Psoas muscle (tissue), 8 donors: ENCODE measurements around the gene SLC49A4. TPM values are rescaled to one million over a fixed set of nuclear protein-coding genes. Genes with fewer than 3 reads are reported as not detected.

Experiments used
- ATAC-seq, 4 donors: fragments of 200-7000 bp; cut with Tn5 transposase; one replicate each; pipeline ENCODE4 v1.9.1; 2020; ENCODE audit warnings: moderate library complexity in 3 of 4, mild to moderate bottlenecking in 2 of 4
- DNase-seq, 2 donors: peaks; one replicate each; pipeline ENCODE4 v3.0.0-alpha.2; 2020
- H3K27ac ChIP-seq: fragments of 200-600 bp; one replicate; pipeline ENCODE4 v1.8.0; 2022
- H3K27me3 ChIP-seq, 3 donors: fragments of 200-600 bp in 1 of 3; one replicate each; pipeline versions ENCODE4 v1.6.1 to v1.8.0; 2013 to 2022; ENCODE audit warnings: low read length in 2 of 3, mild to moderate bottlenecking in 2 of 3, moderate library complexity in 1 of 3; ENCODE audit not compliant: insufficient read depth in 3 of 3
- H3K36me3 ChIP-seq, 2 donors: fragments of 200-600 bp in 1 of 2; one replicate each; pipeline versions ENCODE4 v1.6.1 to v1.8.0; 2013 to 2022; ENCODE audit warnings: low read depth in 1 of 2, mild to moderate bottlenecking in 1 of 2, moderate library complexity in 1 of 2; ENCODE audit not compliant: insufficient read depth in 1 of 2
- H3K4me1 ChIP-seq: fragments of 200-600 bp; one replicate; pipeline ENCODE4 v1.8.0; 2022
- H3K4me3 ChIP-seq: fragments of 200-600 bp; one replicate; pipeline ENCODE4 v1.8.0; 2022; ENCODE audit warnings: mild to moderate bottlenecking
- H3K9me3 ChIP-seq: fragments of 200-600 bp; one replicate; pipeline ENCODE4 v1.8.0; 2022
- WGBS, 3 donors: extraction: QIAGEN DNeasy Blood & Tissue Kit; methylation state at CpG; one replicate each; pipeline versions ENCODE4 v1.1.6 to v1.1.7; 2013; 5-methylcytosine and 5-hydroxymethylcytosine counted together
- intact Hi-C, 2 donors: fragments of 100-400 bp; cut with DNase I; formaldehyde crosslinking; loops; one replicate each; pipeline versions ENCODE4 v1.11.0 to v1.14.2; 2022
- polyA plus RNA-seq, 3 donors: library from polyadenylated mRNA; stranded (reverse); fragments of 200-250 nt; gene quantifications; one replicate each; pipeline ENCODE4 v1.2.3, GENCODE V29; 2013
- total RNA-seq, 4 donors: library from RNA; stranded (reverse); fragmentation: NEBNext Ultra II Directional in 2 of 4; extraction: Animal tissue kit (Norgen Biotek cat#: 25700) in 2 of 4; gene quantifications; one replicate each; pipeline versions ENCODE4 v1.2.1 to v1.2.4, GENCODE V29; 2021 to 2023
- TF ChIP-seq, protein P1 (sequence below): fragments of 200-600 bp; IDR thresholded peaks from one replicate; pipeline ENCODE4 v1.8.0; 2022; ENCODE audit warnings: antibody characterized with exemption
- donor health status: healthy with polysubstance abuse.
- donor health status: DM: no; HTN: no; CAD: no; lungs with moderate emphysema.
- donor health status: Bipolar disorder and iron deficiency.
- donor health status: healthy.
- donor health status: DM: yes; HTN: yes; CAD: no.
- donor health status: DM: no; HTN: no; CAD: no.
- donor health status: DM: no; HTN: no; CAD: no.
- donor health status: DM: yes; HTN: yes; CAD: no.

Gene SLC49A4
- total and polyA plus RNA-seq, 7 donors: 12.5 to 44.2 (median 21.8) TPM

DNA sequence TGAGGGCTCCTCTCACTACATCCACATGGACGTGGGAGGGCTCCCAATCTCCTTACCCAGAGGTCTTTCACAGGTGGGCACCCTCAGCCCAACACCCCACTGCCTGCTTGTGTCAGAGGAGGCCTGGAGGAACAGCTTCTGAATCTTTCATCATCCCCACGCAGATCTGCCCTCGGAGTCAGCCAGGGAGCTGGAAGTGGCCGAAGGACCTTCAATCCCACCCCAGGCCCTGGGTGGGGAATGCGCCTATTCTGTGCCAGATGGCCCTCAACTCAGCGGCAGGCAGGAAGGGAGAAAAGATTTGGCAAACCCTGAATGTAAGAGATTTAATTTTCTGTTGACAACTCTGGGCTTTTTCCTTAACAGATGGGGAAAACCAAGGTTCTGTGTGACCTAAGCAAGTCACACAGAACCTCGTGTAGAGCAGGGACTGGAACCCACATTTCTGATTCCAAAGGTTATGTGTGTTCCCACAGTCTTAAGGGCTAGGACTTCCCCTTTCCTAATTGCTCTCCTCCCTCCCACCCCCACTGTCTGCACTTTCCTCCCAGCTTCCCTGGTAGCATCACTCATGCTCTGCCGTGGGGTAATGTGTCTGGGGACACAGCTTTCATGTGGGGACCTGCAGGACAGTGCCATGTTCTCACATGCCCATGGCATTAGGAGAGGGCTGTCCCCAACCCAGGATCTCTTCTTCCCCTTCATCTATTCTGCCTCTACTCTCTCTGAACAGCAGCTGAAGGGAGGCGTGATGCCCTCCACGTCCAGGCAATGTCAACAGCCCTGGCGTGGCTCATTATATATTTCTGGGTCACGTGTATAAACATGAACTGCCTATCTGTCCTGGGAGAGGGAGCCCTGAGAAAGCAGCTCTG lies 134.6 kb downstream of the SLC49A4 start:
- no peak for DNase-seq
- Histone ChIP-seq H3K27me3 (peaks cover 0 to 4% (median 0%) of the 10 kb centered on the region in 3 donors), H3K27ac (no peak overlapping the region), H3K4me3 (no peak overlapping the region), H3K9me3 (no peaks in the 10 kb centered on the region), H3K4me1 (no peaks in the 10 kb centered on the region), H3K36me3 (no peaks in the 10 kb centered on the region)
- ATAC-seq: no peak
- intact Hi-C loops: no loop called here
- TF ChIP-seq, protein P1, sequence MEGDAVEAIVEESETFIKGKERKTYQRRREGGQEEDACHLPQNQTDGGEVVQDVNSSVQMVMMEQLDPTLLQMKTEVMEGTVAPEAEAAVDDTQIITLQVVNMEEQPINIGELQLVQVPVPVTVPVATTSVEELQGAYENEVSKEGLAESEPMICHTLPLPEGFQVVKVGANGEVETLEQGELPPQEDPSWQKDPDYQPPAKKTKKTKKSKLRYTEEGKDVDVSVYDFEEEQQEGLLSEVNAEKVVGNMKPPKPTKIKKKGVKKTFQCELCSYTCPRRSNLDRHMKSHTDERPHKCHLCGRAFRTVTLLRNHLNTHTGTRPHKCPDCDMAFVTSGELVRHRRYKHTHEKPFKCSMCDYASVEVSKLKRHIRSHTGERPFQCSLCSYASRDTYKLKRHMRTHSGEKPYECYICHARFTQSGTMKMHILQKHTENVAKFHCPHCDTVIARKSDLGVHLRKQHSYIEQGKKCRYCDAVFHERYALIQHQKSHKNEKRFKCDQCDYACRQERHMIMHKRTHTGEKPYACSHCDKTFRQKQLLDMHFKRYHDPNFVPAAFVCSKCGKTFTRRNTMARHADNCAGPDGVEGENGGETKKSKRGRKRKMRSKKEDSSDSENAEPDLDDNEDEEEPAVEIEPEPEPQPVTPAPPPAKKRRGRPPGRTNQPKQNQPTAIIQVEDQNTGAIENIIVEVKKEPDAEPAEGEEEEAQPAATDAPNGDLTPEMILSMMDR: no peak
- 59 to 61% (median 59%) methylated on average over 12 of the region's 12 CpGs for WGBS, 3 donors

DNA sequence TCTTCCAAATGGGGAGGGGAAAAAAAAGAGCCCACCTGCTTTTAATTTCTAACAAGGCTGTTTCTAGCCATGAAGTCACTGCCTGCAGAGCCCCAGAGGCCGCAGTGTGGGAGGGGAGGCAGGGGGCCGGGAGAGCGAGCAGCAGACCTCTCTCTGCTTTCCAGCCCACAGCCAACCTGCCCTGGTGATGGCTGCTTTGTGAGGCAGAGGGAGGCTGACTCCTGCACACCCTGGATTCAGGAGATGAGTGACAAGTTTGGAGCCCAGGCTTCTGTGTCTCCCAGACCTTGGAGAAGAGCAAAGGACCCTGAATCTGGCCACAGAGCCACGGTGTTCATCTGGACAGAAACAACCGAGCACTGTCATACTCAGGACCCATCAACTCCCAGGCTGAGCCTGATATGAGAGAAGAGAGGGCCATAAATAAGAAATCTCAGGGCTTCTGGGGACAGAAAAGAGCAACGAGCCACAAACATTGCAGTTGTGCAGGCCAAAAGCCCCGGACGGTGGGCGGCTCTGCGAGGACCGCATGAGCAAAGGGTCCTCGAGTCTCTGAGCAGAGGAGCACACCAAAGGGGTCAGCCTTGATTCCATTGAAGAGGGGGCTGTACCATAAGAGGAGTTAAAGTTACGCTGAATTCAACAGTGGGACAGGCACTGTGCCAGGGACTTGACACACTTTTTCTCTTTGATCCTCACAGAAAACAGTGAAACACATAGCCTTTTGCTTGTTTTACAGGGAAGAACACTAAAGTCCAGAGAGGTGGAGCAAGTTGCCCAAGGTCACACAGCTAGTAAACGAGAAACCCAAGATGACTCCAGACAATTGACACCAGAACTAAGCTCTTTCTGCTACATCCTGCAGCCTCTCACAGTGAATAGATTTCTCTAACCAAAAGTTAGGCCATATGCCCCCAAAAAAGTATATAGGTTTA lies 135.5 kb downstream of the SLC49A4 start:
- no peaks in the 10 kb centered on the region for H3K4me1 ChIP-seq
- no peaks in the 10 kb centered on the region for H3K36me3 ChIP-seq
- H3K27me3 ChIP-seq: no peaks in the 10 kb centered on the region
- WGBS, 3 donors: 74 to 80% (median 76%) methylated on average over 14 of the region's 14 CpGs
- TF ChIP-seq, protein P1: no peak
- intact Hi-C loops: no loop called here
- no peak overlapping the region for H3K27ac ChIP-seq
- DNase-seq (no peak), ATAC-seq (no peak)
- H3K9me3 ChIP-seq: no peaks in the 10 kb centered on the region
- no peak overlapping the region for H3K4me3 ChIP-seq

Other genes with a start within 250 kb of the SLC49A4 start
- gene PARP9, start 230.8 kb upstream of the SLC49A4 start, total RNA-seq: 10 to 100 TPM in 3 of 4 donors, 1 to 10 TPM in 1; 8.9 to 18.9 (median 12.6) TPM
- 10 to 100 TPM in 1 of 3 donors, 1 to 10 TPM in 2; 6.5 to 12.3 (median 7.8) TPM for gene PARP9, start 230.8 kb upstream of the SLC49A4 start, polyA plus RNA-seq
- gene DTX3L, start 230.7 kb upstream of the SLC49A4 start, total RNA-seq: 10 to 100 TPM; 11.5 to 26.6 (median 12.2) TPM
- gene DTX3L, start 230.7 kb upstream of the SLC49A4 start, polyA plus RNA-seq: 1 to 10 TPM; 3.1 to 9.8 (median 3.5) TPM
- 1 to 10 TPM in 1 of 4 donors, under 1 TPM in 3; 0.18 to 1.0 (median 0.73) TPM for gene PARP15, start 217.4 kb upstream of the SLC49A4 start, total RNA-seq
- gene PARP15, start 217.4 kb upstream of the SLC49A4 start, polyA plus RNA-seq: under 1 TPM; 0.11 to 0.34 (median 0.25) TPM
- gene PARP14, start 114.2 kb upstream of the SLC49A4 start, total RNA-seq: 1 to 10 TPM; 6.0 to 10.0 (median 8.6) TPM
- 1 to 10 TPM; 2.2 to 5.5 (median 3.3) TPM for gene PARP14, start 114.2 kb upstream of the SLC49A4 start, polyA plus RNA-seq
- 10 to 100 TPM in 3 of 4 donors, 1 to 10 TPM in 1; 4.8 to 18.2 (median 16.2) TPM for gene HSPBAP1, start 1.2 kb upstream of the SLC49A4 start, total RNA-seq
- 10 to 100 TPM in 2 of 3 donors, 1 to 10 TPM in 1; 6.1 to 24.7 (median 18.9) TPM for gene HSPBAP1, start 1.2 kb upstream of the SLC49A4 start, polyA plus RNA-seq
- gene SEMA5B, start 232.7 kb downstream of the SLC49A4 start, total RNA-seq: 1 to 10 TPM in 1 of 4 donors, under 1 TPM in 3; 0.08 to 1.1 (median 0.33) TPM
- gene SEMA5B, start 232.7 kb downstream of the SLC49A4 start, polyA plus RNA-seq: under 1 TPM; 0.43 to 0.59 (median 0.48) TPM